ENCODE measurements around the gene MTCH2.

GRCh38 chr11:47591764-47592163 is 50.6 kb downstream of the MTCH2 start:
- TF ChIP-seq, protein P1, sequence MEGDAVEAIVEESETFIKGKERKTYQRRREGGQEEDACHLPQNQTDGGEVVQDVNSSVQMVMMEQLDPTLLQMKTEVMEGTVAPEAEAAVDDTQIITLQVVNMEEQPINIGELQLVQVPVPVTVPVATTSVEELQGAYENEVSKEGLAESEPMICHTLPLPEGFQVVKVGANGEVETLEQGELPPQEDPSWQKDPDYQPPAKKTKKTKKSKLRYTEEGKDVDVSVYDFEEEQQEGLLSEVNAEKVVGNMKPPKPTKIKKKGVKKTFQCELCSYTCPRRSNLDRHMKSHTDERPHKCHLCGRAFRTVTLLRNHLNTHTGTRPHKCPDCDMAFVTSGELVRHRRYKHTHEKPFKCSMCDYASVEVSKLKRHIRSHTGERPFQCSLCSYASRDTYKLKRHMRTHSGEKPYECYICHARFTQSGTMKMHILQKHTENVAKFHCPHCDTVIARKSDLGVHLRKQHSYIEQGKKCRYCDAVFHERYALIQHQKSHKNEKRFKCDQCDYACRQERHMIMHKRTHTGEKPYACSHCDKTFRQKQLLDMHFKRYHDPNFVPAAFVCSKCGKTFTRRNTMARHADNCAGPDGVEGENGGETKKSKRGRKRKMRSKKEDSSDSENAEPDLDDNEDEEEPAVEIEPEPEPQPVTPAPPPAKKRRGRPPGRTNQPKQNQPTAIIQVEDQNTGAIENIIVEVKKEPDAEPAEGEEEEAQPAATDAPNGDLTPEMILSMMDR (IDR thresholded peaks at IDR 0.05): no peak
- no peak for TF ChIP-seq POLR2A (IDR thresholded peaks at IDR 0.05; ENCODE audit: low read depth)

Data from esophagus muscularis mucosa (tissue), 3 donors.